Thoracic aorta endothelial cell (primary cell): ENCODE results near the gene SZT2. TPM values are rescaled to one million over a fixed set of nuclear protein-coding genes. Genes with fewer than 3 reads are reported as not detected.

Source experiments
- small RNA-seq: library from RNA; depleted of rRNA; stranded (forward); fragments of <200 nt; gene quantifications from one replicate; pipeline ENCODE3, GENCODE V24; 2012
- total RNA-seq: library from RNA; depleted of rRNA; stranded (reverse); fragments of >200 nt; gene quantifications from 2 replicates; pipeline ENCODE4 v1.2.3, GENCODE V29; 2012

The SZT2 gene
- total RNA-seq = 31.6 and 38.9 TPM in 2 replicates

GRCh38 chr1:43389326-43390313 lies at the start of gene SZT2, which contains the start of gene MED8:
Gene SZT2, plus strand, starts transcription at chr1:43389899. Its CDS starts 70 bp downstream, at chr1:43389969.
Gene MED8, minus strand, starts transcription at chr1:43389800. Its CDS starts 36 bp downstream, at chr1:43389764.

GRCh38 chr1:43358746-43359693 lies 30.7 kb upstream of the SZT2 start, which contains the start of gene CDC20:
Gene CDC20, plus strand, starts transcription at chr1:43358981. Its CDS starts 235 bp downstream, at chr1:43359216.

DNA sequence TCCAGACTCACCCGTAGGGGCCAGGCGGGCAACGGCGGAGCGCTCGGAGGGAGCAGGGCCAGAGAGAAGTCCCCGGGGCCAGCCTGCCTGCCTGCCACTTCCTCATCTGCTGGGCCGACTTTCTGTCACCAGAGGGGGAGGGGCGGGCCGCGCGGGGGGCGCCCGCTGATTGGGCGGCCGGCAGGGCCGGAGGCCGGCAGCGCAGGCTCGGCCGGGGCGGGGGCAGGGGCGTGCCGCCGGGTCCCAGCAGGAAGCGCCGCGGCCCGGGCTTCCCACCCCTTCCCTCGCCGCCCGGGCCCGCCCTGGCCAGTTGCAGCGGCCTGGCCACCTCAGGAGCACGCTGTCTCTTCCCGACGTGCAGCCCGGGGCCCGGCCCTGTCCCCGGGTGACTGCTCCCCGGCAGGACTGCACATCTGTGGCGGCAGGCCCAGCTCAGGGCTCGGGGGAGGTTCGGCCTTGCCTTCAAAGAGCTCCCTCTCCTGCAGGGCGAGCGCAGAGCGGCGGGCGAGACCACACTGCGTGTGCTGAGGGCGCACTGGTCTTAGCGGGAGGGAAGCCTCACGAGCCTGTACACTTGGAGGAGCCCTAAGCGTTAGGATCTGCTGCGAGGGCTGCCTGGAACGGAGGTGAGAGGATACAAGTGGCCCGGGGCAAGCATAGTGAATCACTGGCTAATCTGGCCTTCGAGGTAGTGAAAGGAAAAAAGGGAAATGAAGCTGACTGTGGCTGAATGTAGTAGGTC lies 21.6 kb upstream of the SZT2 start, which contains the start of gene ELOVL1:
Gene ELOVL1 (minus strand): TSS at position 108 of the 742 bp plus-strand sequence. CDS start 2,402 bp downstream, outside the sequence.

DNA sequence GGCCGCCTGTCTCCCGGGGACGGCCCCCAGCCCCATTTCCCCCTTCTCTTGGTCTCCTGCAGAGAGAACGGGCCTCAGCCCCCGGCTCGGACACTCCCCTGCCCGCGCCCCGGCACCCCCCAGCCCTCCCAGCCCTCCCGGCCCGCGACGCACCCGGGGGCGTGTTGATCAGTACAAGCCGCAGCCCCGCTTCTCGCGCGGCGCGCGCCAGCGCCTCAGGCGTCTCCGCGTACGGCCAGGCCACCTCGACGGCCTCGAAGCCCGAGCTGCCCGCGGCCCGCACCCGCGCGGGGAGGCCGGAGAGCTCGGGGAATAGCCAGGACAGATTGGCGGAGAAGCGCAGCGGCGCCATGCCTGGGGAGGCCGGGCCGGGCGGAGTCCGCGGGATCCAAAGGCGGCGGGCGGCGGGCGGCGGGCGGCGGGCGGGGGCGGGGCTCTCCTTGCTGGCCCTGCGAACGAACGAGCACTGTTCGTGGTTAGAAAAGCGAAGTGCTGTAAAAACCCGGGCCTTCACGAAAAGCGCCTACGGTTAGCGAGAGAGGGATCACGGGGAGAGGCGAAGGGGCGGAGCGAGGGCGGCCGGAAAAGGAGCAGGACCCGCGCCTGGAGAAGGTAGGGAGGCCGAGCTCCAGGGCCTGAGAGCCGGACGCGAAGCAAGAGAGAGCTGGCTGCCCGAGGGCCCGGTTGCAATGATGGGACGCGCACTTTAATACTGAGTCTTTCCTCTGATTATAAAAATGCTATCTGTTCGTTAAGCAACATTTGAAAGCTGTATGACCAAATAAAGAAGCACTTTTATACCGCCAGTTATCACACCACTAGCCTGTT lies 64.0 kb downstream of the SZT2 start, which contains the start of gene HYI:
Gene HYI (minus strand): TSS at position 490 of the 828 bp plus-strand sequence. CDS start 138 bp downstream, at position 352.

Small RNA genes within 50 kb of the gene (small RNA-seq; reads per million reads assigned to genes)
- gene MIR6735 = not detected

Other genes with a start within 250 kb of the SZT2 start
- 178 and 201 TPM in 2 replicates for gene EBNA1BP2, start 217.6 kb upstream of the SZT2 start, total RNA-seq
- 0.14 and 0.53 TPM in 2 replicates for gene CFAP57, start 217.6 kb upstream of the SZT2 start, total RNA-seq
- gene TMEM125, start 119.9 kb upstream of the SZT2 start, total RNA-seq = not detected in 2 replicates
- not detected in 2 replicates for gene C1orf210, start 104.3 kb upstream of the SZT2 start, total RNA-seq
- 436 and 472 TPM in 2 replicates for gene TIE1, start 88.9 kb upstream of the SZT2 start, total RNA-seq
- 0.07 TPM in 1 of 2 replicates, not detected in the other for gene MPL, start 52.1 kb upstream of the SZT2 start, total RNA-seq
- 95.6 and 147 TPM in 2 replicates for gene CDC20, start 30.9 kb upstream of the SZT2 start, total RNA-seq
- 65.3 and 80.0 TPM in 2 replicates for gene ELOVL1, start 21.9 kb upstream of the SZT2 start, total RNA-seq
- gene MED8, start 99 bp upstream of the SZT2 start, total RNA-seq = 41.1 and 46.1 TPM in 2 replicates
- 74.1 and 154 TPM in 2 replicates for gene HYI, start 64.0 kb downstream of the SZT2 start, total RNA-seq
- gene PTPRF, start 141.0 kb downstream of the SZT2 start, total RNA-seq = 139 and 161 TPM in 2 replicates